Loucy (cell line): ENCODE measurements around the gene CFAP410.
A peak's percentile ranks its signal among the peaks of the same experiment; 100 is the strongest.

Experiments used
- CTCF ChIP-seq: fragments of 200-600 bp; sonication (generic); conservative IDR thresholded peaks from 2 replicates; pipeline ENCODE4 v1.5.1; 2014; ENCODE audit warnings: mild to moderate bottlenecking, antibody characterized with exemption, low read length
- EZH2phosphoT487 ChIP-seq: fragments of 200-600 bp; IDR thresholded peaks from 2 replicates; pipeline ENCODE4 v1.6.1; 2018; ENCODE audit warnings: antibody characterized with exemption, mild to moderate bottlenecking, moderate library complexity, borderline replicate concordance

- TF ChIP-seq CTCF: peak; percentile 76
- no peak for TF ChIP-seq EZH2phosphoT487
Observed at GRCh38 chr21:44297525-44298290, 41.5 kb downstream of the CFAP410 start.
